HG02884 (cell line): ENCODE data around the gene DHX15.

Experiments
- ATAC-seq: cut with Tn5 transposase; IDR thresholded peaks from one replicate; pipeline ENCODE4 v1.9.1; 2021; ENCODE audit warnings: mild to moderate bottlenecking, moderate library complexity; ENCODE audit not compliant: unreplicated experiment

Gene DHX15

DNA sequence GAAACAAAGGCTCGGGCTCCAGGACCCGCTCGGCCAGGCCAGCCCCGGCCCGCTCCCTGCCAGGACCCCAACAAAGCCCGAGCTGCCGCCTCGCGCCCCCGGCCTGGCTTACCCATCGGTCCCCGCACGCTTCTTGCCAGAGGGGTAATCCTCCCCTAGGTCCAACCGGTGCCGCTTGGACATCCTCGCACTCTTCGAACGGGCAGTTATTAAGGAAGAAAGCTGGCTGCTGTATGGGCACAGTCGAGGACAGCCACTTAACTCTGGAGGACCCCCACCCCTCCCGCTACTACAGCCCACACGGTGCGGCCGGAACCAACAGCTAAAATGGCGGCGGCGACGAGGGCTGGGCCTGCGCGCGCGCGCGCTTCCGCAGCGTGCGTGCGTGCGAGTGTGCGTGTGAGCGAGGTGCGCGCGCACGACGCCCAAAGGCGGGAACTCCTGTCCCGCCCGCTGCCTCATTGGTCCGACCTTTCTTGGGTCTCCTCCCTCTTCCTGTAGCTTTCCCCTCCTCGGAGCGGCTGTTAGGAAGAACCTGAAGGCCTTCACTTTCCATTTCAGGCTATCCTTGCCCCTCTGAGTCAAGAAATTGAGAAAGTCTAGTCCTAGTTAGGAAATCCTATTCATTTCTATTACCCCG lies at the start of gene DHX15:
TSS of gene DHX15 (minus strand) at position 344 of the 640 bp plus-strand sequence. CDS start at position 183, 161 bp downstream.
- ATAC-seq: peak; percentile 83

GRCh38 chr4:24632011-24632410 lies 47.7 kb upstream of the DHX15 start:
- no peak for ATAC-seq

DNA sequence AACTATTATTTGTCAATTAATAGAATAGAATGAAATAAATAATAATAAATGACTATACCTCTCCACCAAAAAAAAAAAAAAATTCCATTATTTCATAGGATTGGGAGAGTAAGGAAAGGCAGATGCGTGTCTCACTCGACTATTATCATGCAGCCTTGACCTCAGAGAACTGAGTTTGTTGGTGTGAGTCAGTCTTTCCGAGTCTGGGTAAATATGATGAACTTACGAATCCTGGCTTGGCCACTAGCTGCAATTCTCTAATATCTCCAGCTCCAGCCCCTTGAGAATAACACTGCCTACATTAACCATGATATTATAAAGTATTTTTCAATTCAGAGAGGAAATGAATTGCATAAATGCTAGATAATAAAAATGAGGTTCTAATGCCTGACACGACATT lies 46.6 kb upstream of the DHX15 start:
- ATAC-seq: no peak

GRCh38 chr4:24625091-24625490 lies 40.7 kb upstream of the DHX15 start:
- ATAC-seq: no peak

DNA sequence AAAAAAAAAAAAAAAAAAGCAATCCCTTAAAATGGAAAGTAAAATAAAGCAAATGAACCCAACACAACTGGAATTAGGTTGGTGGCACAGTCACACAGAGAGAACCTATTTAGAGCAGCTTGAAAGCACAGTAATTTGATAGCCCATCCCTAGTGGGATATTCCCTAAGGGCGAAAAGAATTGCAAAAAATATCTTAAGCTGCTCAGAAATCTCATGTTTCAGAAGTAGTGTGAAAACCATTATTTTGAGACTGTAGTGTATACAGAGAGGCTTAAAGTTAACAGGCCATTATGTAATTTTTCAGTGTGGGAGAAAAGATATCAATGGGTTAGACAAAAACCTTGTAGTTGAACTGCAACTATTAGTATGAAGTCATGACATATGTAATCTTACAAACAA lies 40.0 kb upstream of the DHX15 start:
- ATAC-seq: no peak

DNA sequence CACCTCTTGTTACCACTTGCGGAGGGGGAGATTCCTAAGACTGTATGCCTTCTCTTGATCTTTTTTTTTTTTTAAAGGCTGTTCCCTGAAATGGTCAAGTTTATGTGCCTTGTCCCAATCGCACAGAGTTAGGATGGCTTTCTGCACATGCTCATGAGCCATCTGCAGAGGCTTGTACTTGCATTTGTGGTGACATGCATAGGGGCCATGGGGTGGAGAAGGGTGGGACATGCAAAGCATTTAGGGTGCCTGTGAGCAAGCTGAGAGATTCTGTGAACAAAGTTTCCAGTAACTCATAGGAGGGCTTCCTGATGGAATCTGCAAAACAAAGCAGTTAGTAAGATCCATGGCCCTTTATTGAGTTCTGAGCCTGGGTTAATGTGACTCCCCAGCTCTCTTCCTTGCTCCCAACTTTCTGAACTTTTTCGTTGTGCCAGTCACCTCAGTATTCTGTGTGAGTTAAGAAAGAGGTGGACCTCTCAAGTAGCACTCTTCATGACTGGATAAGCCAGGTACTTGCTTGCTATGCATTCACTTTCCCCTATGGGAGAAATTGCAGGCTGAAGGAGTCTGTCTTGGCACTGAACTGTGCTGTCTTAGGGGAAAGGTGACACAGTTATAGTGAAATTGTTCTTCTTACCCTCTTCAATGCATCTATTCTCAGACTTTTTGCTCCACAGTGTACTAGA lies 37.9 kb upstream of the DHX15 start:
- ATAC-seq: no peak

DNA sequence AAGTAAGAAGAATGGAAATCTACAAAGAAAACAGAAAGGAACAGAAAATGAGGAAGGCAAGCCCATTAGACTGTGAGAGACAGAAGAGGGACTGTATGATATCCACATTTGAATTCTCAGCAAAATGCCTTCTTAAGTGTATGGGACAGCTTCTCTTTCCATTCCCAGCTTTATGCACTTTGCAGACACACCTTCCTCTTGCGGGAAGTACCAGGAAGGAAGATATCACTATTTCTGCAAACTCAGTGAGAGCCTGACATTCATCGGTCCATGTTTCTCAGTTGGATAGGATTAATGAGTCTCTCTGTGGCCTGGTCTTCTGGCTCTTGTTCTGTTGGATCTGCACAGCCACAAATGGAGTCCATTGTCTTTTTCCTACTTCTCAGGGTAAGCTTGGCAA lies 31.6 kb upstream of the DHX15 start:
- no peak for ATAC-seq

DNA sequence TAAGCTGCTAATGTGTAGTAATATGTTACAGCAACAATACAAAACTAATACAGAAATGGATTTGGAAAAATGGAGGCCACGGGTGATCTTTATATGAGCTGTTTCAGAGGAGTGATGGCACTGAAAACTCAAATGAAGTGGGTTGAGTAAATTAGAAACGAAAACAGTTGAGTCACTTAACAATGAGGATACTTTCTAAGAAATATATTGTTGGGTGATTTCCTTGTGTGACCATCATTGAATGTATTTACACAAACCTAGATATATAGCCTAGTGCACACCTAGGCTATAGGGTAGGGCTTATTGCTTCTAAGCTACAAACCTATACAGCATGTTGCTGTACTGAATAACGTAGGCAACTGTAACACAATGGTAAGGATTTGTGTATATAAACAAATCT lies 30.5 kb upstream of the DHX15 start:
- ATAC-seq: no peak

DNA sequence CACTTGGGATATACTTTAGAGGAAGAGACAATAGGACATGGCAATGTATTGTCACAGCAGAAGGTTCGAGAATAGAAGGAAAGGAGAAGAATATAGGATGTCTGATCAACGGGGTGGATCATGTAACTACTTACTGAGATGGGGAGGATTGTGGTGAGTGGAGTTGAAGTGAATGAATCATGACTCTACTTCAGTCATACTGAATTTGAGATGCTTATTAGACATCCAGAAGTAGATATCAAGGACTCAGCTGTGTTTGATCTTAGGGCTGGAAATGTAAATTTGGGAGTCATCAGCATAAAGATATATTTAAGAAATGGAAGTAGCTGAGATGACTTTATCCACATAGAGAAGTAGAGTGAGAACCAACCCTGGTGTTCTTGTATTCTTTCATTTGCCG lies 29.1 kb upstream of the DHX15 start:
- ATAC-seq: no peak

GRCh38 chr4:24611575-24611974 lies 27.2 kb upstream of the DHX15 start:
- no peak for ATAC-seq

GRCh38 chr4:24607334-24607733 lies 23.0 kb upstream of the DHX15 start:
- no peak for ATAC-seq

DNA sequence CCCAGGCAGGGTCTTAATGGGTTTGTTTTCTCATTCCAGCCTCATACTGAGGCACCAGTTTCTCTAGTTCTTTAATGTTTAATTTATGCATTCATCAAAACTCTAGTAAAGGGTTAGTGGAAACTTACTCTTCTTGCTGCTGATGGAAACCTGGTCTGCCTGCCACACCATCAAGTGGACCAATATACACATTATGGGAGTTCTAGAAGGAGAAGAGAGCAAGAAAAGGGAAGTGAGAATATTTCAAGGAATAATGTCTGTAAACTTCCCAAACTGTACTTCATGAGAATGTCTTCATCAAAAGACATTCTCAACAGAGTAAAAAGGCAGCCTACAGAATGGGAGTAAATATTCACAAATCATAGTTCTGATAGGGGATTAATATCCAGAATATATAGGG lies 20.9 kb upstream of the DHX15 start:
- ATAC-seq: no peak

GRCh38 chr4:24604558-24605214 lies 20.3 kb upstream of the DHX15 start:
- no peak for ATAC-seq

- no peak for ATAC-seq
Measured at GRCh38 chr4:24603343-24603742, 19.0 kb upstream of the DHX15 start.

- no peak for ATAC-seq
Measured at GRCh38 chr4:24601121-24601520, 16.8 kb upstream of the DHX15 start.

DNA sequence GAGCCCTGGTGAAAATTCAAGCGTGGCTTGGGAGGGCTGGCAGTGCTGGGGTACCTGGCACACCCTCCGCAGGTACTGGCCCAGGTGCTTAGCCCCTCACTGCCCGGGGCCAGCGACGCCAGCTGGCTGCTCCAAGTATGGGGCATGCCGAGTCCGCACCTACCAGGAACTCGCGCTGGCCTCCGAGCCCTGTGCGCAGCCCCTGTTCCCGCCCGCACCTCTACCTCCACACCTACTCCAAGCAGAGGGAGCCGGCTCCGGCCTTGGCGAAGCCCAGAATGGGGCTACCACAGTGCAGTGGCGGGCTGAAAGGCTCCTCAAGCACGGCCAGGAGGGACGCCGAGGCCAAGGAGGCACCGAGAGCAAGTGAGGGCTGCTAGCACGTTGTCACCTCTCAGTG lies 14.9 kb upstream of the DHX15 start:
- ATAC-seq: no peak

DNA sequence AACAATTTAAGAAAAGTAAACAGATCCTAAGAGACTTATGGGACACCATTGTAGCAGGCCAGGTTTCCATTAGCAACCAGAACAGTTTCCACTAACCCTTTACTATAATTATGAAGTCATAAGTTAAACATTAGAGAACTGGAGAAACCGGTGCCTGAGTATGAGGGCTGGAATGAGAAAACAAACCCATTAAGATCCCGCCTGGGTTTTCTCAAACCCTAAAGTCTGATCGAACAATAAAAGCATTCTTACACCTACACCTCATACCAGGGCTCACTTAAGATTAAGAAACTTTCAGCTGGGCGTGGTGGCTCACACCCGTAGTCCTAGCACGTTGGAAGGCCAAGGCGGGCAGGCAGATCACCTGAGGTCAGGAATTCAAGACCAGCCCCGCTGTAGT lies 13.7 kb upstream of the DHX15 start:
- ATAC-seq: no peak

DNA sequence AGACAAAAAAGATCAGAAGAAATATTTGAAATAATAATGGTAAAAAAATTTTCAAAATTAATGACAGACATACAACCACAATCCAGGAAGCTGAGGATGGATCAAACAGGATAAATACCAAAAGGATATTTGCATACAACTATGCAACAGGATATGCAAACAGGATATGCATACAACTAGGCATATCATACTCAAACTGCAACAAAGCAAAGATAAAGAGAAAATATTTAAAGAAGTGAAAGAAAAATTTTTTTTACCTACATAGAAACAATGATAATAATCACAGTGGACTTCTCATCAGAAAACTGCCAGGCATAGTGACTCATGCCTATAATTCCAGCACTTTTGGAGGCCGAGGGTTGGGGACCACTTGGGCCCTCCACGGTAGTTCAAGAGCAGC lies 11.3 kb upstream of the DHX15 start:
- no peak for ATAC-seq

DNA sequence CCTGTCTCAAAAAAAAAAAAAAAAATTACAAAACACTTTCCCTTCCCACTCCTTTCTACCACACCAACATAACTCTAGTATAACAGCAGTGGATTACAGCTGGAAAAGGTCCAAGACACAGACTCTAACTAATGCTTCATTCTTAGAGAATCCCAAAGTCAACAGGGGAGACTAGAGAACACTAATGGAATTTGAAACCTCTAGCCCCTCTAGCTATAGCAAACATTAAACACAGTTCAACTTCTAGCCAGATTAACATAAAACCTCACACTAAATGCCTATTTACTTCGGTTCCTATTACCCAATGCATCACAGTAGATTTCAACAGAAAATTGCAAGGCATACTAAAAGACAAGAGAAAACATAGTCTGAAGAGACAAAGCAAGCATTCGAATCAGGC lies 10.5 kb upstream of the DHX15 start:
- ATAC-seq: no peak

DNA sequence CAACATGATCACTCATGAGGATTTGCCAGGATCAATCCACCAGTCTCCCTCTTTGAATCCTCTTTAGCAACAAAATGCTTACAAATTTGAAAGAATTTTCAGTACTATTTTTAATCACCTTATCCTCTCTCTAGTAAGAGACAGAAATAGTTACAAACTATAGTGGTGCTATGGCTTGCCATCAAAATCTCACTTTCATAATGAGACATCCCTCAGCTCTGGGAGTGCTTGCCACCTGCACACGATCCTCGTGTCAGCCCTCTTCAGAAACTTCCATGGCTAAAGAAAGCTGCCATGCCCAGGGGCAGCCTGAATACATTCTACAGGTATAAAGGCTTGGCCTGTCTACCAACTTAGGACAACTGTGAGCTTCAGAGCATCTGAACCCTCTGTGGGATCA lies 5.1 kb upstream of the DHX15 start:
- peak; percentile 50 for ATAC-seq

DNA sequence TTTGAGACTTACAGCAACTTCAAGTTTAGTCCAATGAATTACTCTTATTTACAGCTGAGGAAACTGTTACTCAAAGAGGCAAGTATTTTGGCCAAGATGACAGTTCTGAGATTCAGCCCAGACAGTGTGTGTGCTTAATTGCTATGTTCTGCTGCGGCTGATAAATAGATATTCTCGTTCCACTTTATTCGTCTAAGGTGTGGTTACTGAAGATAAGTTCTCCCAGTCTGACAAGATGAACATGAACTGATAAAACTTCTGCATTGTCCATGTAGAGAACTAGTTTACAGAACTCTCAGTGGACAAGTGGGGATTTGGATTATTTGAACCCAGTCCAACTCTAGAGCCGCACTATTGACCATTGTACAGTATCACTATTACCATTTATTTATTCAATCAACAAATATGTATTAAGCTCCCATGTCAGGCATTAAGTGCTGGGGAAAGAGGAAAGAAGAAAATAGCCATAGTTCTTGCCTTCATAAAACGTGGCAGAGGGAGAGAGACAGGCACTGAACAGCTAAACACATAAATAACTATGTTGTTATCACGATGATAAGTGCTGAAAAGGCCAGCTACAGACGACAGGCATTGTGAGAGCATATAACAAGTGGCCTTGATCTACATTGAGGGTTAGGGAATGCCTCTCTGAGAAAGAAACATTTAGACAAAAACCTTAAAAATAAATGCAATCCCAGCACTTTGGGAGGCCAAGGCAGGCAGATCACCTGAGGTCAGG lies 4.0 kb upstream of the DHX15 start:
- no peak for ATAC-seq
